Dermis blood vessel endothelial cell (primary cell): ENCODE results near the gene FRAS1. TPM values are rescaled to one million over a fixed set of nuclear protein-coding genes. Genes with fewer than 3 reads are reported as not detected.
A peak's percentile ranks its signal among the peaks of the same experiment; 100 is the strongest.
"Not testable (repeated sequence)": the region's sequence is repeated elsewhere in the genome, so short reads cannot be mapped to it uniquely, and the experiment has no call there.

Experiments used
- DNase-seq: peaks from one replicate; pipeline ENCODE4 v3.0.0; 2010
- total RNA-seq: library from RNA; depleted of rRNA; stranded (reverse); fragments of >200 nt; gene quantifications from 2 replicates; pipeline ENCODE4 v1.2.3, GENCODE V29; 2014

Gene FRAS1, protein sequence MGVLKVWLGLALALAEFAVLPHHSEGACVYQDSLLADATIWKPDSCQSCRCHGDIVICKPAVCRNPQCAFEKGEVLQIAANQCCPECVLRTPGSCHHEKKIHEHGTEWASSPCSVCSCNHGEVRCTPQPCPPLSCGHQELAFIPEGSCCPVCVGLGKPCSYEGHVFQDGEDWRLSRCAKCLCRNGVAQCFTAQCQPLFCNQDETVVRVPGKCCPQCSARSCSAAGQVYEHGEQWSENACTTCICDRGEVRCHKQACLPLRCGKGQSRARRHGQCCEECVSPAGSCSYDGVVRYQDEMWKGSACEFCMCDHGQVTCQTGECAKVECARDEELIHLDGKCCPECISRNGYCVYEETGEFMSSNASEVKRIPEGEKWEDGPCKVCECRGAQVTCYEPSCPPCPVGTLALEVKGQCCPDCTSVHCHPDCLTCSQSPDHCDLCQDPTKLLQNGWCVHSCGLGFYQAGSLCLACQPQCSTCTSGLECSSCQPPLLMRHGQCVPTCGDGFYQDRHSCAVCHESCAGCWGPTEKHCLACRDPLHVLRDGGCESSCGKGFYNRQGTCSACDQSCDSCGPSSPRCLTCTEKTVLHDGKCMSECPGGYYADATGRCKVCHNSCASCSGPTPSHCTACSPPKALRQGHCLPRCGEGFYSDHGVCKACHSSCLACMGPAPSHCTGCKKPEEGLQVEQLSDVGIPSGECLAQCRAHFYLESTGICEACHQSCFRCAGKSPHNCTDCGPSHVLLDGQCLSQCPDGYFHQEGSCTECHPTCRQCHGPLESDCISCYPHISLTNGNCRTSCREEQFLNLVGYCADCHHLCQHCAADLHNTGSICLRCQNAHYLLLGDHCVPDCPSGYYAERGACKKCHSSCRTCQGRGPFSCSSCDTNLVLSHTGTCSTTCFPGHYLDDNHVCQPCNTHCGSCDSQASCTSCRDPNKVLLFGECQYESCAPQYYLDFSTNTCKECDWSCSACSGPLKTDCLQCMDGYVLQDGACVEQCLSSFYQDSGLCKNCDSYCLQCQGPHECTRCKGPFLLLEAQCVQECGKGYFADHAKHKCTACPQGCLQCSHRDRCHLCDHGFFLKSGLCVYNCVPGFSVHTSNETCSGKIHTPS (N-terminal part only)
- total RNA-seq: 0.85 and 1.7 TPM in 2 replicates

DNA sequence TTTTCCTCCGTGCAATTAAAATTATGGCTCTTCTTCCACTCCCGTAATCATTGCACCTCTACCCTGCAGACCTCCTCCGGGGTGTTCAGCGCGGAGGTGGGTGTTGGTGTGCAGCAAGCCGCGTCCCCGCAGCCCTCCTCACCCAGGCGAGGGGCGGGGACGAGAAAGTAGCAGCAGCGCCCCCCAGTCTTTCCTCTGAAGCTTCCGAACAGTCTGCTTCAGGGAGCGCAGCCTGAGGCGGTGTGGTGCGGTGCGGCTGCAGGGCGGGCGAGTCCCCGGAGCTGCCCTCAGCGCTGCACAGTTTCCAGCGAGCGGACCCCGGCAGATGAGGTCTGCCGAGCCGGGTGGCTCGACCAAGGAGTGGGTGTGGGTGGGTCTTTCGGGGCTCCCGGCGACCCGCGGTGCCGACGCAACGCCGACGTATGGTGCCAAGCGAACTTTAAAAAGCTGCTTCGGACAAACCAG lies at the start of gene FRAS1:
TSS of gene FRAS1 (plus strand) at position 189 of the 465 bp plus-strand sequence. CDS start 687 bp downstream, outside the sequence.
- peak; percentile 24 for DNase-seq

DNA sequence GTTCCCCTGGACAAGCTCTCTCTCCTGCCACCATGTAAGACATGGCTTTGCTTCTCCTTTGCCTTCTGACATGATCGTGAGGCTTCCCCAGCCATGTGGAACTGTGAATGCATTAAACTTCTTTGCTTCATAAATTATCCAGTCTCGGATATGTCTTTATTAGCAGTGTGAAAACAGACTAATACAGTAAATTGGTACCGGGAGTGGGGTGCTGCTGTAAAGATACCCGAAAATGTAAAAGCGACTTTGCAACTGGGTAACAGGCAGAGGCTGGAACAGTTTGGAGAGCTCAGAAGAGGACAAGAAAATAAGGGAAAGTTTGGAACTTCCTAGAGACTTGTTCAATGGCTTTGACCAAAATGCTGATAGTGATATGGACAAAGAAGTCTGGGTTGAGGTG lies 46.1 kb upstream of the FRAS1 start:
- not testable (repeated sequence) for DNase-seq

DNA sequence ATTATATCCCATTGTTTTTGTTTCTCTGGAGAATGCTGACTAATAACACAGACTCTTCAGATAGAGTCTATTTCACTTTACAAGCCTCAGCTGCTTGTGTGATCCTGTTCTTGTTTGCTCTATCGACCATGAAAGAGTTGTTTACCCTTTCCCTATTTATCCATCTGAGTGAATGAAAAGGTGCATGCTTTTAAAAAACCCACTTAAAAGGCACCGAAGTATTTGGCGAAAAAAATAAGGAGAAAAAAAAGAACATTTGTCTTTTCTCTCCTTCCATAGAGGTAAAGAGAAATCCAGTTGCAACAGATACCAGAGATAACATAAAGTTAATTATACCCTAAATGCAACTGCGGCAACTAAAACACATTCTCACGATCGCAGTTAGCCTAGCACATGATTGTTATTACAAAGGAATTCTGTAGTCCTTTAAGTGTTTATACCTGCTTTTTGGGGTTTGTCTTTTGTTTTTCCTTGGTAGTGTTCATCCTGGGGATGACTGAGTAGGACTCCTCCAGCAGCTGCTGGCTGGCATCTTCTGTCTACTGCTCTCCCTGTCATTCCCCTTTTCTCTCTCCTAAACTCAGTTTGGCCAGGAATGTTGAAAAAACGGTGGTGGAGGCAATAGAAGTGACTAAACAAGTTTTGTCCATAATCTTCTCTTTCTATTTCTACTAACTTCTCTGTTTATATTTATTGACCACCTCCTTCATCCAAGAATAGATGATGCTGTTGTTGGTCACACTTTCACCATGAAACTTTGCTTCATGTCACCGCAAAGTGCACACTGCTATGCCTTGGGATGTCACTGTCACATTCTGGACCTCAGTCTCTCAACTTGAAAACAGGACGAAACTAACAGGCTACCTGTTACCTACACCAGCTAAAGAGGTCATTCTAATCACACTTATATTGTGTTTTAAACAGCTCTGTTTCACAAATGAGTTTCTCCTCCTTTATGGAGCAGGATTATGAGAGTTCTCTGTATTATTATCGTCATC lies 41.9 kb upstream of the FRAS1 start:
- no peak for DNase-seq

DNA sequence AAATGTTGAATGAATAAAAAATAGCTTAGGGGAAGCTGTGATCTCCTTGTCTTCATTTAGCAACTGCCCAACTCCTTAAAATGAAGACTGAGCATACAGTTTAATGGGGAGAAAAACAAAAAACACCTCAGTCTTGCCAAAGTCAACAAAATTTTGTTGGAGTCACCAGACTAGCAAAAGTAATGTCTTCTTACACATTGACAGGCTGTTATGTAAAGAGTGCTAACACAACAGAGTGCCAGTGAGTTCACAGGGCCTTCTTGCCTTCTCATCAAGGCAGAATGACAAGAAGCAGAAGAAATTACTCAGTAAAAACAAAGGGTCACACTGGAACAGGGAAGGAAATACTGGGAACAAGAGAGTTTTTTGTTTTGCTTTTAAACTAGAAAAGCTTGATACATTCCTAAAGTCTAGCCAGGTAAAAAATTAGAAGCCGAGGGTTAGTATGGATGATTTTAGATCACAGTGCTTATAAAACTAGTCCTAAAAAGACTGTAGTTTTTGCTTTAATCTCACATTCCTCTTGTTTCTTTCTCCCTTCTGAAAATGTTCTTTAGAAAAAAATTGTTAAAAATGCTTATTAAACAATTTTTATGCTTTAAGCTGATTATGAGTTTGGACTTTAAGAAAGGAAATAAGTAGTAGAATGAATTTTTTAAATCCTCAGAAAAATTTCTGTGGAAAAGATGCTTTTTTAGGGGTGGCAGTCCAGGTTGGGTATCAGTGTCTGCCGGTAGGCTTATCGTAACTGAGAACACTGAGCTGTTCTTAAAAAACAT lies 38.7 kb upstream of the FRAS1 start:
- DNase-seq: no peak

DNA sequence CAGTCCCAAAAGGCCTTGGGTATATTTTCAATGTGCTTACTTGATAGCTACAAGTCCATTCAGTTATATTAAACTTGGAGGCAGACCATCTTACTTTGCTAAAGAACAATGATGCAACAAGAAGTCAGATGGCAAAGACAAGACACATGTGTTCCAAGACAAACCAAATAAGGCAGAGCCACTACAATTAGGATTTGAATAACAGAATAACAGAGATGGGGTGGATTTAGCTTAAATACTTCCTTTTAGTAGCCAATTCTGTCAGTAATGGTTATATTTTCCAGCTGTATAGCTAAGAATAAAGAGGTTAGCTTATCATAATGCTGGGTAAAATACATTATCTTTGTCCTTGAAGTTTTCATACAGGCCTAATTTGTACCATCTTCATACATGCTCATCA lies 37.7 kb upstream of the FRAS1 start:
- DNase-seq: no peak

DNA sequence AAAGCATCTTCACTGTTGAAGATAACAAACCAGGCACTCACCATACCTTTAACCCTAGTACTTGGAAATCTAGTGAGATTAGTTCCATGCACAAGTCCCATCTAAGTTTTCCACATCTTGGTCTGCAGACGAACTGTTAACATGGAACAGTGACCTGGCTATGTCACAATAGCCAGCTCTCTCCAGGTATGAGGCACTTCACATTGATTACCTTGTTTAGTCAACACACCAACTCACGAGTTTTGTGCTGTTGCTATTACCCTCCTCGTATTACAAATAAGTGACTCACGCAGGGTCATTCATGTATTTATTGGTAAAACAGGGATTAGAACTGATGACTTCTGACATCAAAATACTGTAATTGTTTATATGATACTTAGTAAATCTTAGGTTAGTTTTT lies 36.4 kb upstream of the FRAS1 start:
- no peak for DNase-seq

DNA sequence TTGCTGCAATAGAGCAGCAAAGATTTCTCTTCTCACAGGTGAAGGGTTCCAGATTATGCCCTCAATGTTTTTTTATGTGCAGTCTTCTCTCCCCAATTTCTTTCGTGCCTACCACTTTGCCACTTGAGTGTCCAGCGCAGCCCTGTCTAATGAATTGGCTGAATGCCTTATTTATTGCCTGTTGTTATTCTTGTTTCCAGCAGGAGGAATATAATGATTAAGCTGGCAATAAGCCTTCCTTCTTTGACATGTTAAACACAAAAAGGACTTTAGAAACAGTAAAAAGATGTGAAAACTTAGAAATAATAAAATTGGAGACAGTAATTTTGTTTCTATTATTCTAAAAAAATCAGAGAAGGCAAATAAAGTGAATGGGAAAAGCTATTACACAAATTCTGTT lies 34.6 kb upstream of the FRAS1 start:
- DNase-seq: no peak

DNA sequence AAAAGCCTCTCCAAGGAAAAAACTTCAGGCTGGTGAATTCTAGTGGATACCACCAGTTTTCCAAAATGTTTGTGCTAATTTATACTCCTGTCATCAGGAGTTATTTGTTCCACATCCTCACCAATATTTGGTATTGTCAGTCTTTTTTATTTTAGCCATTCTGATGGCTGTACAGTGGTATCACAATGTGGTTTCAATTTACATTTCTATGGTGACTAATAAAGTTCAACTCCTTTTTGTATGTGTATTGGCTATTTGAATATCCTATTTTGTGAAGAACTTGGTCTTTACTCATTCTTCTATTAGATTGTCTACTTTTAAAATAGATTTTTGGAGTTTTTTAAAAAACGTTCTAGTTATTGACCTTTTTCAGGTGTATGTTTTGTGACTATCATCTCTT lies 33.0 kb upstream of the FRAS1 start:
- no peak for DNase-seq

DNA sequence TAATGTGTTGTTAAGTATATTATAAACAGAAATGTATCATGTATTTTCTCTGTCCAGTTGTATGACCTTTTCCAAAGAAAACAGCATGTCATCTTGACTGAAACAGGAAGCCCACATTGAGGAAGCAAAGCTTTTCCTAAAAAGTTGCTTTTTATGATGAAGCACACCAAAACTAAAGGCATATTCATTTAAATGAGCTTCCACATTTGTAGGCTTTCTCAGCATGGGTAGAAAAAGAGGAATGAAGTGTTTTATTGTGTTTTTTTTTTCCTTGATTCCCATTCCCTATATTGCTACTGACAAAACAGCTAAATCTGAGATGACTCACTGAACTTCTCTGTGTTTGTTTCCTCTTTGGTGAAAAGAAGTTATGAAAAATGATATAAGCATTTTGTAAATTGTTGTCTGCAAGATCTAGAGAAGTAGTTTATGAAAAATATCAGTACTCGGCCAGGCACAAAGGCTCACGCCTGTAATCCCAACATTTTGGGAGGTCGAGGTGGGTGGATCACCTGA lies 32.5 kb upstream of the FRAS1 start:
- no peak for DNase-seq

DNA sequence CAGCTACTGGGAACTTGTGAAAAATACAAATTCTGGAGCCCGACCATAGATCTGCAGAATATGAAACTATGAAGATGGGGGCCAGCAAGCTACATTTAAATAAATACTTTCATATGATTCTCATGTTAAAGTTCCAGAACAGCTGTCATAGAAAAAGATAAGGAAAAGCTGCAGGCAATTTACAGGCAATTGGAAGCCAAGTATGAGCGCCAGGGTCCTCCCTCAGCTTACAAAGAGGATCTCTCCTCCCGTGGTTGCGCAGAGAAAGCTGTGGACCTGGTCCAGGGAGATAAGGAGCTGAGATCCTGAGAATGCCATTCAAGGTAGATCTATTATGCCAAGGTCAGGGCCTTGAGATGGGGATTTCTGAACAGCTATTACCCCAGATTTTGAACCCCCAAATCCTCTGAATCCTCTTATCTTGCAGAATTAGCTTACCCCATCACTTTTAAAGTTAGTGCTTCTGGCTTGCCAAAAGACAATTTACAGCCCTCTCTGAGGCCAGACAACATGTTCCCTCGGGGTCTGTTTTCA lies 25.6 kb upstream of the FRAS1 start:
- DNase-seq: no peak

DNA sequence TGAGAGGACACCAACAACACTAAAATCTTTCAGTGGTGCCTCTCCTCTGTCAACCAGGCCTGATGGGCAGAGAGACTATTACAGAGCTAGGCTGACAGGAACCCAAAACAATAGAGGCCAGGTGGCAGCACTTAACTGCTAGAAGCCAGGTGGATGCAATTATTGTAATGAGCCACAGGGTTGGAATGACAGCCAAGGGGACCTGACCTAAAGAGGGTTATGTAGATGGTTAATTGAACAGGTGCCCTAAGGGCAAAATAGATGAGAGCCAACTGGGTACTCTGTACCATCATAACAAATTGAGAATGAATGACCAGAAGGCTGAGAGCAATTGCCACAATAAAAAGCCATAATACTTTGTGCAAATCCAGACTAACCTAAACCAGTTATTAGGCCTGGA lies 24.7 kb upstream of the FRAS1 start:
- DNase-seq: no peak

DNA sequence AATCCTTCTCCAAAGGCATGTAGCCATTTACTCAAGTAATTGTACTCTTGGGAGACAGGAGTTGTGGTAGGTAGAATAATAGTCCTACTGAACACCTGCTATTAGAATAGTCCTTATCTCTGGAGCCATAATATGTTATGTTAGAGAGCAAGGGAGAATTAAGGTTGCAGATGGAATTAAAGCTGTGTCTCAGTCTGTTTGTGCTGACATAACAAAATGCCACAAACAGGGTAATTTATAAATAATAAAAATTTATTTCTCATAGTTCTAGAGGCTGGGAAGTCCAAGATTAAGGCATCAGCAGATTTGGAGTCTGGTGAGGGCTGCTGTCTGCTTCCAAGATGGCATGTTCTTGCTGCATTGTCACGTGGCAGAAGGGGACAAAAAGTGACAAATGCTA lies 24.2 kb upstream of the FRAS1 start:
- DNase-seq: no peak

DNA sequence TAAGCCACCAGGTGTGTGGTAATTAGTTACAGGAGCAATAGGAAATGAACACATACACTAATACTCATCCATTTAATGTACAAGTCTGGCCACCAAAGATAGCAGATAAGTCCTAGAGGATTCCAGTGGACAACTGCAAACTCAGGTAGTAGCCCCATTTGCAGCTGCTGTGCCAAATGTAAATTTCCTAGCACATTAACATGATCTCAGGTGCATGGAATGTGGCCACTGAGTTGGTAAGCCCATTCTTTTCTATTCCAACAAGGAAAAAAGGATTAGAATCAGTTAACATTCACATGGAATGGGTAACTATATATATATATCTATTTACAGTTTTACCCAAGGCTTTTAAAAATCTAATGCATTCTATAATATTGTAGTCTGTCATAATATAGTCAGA lies 23.3 kb upstream of the FRAS1 start:
- DNase-seq: no peak

DNA sequence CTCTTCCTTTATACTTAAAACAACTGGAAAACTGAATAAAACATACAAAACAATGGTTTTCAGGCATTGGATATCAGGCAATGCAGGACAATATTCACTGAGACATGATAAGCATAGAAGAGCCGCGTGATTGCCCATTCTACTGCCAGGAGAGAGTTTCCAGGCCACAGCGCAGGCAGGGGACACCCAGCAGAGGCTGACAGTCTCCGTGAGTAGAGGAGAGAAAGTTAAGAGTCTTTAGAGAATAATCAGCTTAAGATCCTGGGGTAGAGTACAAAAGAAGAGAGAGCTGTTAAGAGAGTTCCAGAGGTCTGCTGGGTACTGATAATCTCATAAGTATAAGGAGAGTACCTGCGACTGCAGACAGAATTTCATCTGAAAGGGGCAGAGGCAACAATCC lies 18.4 kb upstream of the FRAS1 start:
- no peak for DNase-seq

DNA sequence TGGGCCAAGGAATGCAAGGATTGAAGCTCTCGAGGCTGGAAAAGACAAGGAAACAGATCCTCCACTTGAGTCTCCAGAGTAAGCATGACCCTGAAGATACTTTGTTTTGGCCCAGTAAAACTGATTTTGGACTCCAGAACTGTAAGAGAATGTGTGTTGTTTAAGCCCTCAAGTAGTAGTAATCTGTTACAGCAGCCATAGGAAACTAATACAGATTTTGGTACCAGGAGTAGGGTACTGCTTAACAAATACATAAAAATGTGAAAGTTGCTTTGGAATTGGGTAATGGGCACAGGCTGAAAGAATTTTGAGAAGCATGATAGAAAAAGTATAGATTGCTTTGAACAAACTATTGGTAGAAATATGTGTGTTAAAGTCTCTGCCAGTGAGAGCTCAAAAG lies 17.4 kb upstream of the FRAS1 start:
- no peak for DNase-seq

DNA sequence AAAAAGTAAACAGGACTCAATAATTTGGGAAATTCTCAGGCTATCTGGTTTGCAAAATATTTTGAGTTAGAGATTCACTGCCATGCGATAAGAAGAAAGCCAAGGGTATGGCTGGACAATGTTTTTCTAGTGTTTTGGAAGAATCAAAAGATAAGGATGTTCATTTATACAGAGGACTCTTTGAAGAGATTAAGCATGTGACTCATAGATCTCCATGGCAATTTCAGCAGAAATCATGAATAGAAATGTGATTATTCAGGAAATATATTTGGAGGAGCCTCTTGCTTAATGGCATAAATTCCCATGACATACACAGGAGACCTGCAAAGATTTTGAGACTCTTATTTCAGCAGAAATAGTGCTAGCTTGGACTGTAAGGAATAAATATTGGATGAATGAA lies 16.7 kb upstream of the FRAS1 start:
- DNase-seq: no peak

DNA sequence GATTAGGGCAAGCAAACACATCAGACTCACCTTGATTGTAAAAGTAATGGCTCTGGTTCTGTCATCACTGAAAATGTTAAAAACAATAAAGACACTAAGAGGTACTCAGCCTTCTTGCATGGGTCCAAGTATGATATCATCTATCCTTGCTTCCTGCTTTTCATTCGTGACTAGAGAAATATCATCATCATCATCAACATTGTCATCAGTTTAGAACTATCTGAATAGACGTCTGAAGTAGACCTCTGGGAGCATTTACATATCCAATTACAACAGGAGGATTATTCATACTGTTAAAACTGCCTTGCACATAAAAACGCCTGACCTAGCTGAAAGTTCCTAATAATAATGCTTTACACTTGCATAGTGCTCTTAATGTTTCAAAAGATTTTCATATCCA lies 9.8 kb upstream of the FRAS1 start:
- no peak for DNase-seq

DNA sequence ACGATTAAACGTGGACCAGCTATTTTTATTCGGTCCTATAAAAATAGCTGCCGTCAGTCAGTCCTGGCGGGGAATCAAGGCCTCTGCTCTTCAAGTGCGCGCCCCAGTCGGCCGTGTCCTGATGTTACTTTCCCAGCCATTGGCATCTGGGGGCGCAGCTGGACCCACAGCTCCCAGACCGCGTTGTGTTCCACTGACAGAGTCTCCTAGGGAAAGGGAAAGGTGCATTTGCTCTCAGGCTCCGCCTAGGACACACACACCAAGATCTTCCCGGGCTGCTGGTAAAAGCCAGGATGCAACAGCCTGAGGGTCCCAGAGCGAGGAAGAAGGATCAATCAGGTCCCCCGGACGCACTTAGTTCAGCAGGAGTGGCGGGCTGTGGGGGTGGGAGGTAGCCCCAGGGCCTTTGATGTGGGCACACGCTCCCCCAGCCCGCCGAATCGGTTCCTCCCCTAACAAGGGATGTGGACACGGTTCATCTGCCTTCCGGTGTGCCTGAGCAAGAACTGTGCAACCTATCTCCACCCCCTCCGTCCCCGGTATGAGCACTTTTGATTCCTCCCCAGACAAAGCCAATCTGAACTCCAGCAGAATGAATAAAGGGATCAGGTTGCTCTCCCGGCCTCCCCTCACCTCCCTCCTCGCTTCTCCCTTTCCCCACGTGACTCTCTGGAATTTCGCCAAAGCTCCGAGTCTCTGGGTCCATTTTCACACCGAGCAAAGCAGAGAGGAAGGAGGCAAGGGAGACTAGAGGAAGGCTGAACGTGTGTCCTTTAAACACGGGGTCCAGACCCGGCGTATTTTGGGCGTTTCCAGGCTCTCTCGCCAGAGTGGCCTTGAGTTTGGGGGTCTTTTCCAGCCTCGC lies 626 bp upstream of the FRAS1 start:
- DNase-seq: peak; percentile 43
